GM12878 (cell line): ENCODE measurements around the gene VPS18. TPM values are rescaled to one million over a fixed set of nuclear protein-coding genes. Genes with fewer than 3 reads are reported as not detected.

Source experiments
- BHLHE40 ChIP-seq, 2 experiments: fragments of 450-650 bp in 1 of 2; IDR thresholded peaks; 2 replicates each; pipeline ENCODE4 v1.6.1; 2011 to 2017; ENCODE audit warnings: low read depth in 2 of 2, borderline replicate concordance in 1 of 2, improper control_type of control experiment in 1 of 2, low read length in 1 of 2, mild to moderate bottlenecking in 1 of 2
- CBX5 ChIP-seq: sonication (generic); IDR thresholded peaks from 2 replicates; pipeline ENCODE4 v1.6.1; 2016; ENCODE audit warnings: low read depth, moderate library complexity, mild to moderate bottlenecking, inconsistent platforms
- CEBPB ChIP-seq, 2 experiments: fragments of 150-350 bp in 1 of 2; IDR thresholded peaks; 2 replicates each; pipeline ENCODE4 v1.6.1; 2012 to 2014; ENCODE audit warnings: low read depth in 2 of 2, low read length in 2 of 2, borderline replicate concordance in 1 of 2, inconsistent platforms in 1 of 2
- CHD2 ChIP-seq: IDR thresholded peaks from 2 replicates; pipeline ENCODE4 v1.6.1; 2011; ENCODE audit warnings: low read depth, low read length, improper control_type of control experiment, borderline replicate concordance
- CREM ChIP-seq: IDR thresholded peaks from 2 replicates; pipeline ENCODE4 v1.6.1; 2014; ENCODE audit warnings: antibody characterized with exemption, low read depth
- ETV6 ChIP-seq, 2 experiments: fragments of 450-650 bp in 1 of 2; IDR thresholded peaks in 1 of 2; conservative IDR thresholded peaks in 1 of 2; 2 replicates each; pipeline ENCODE4 v1.6.1; 2014; ENCODE audit warnings: antibody characterized with exemption in 1 of 2, borderline replicate concordance in 1 of 2, low read depth in 1 of 2, mild to moderate bottlenecking in 1 of 2, moderate library complexity in 1 of 2
- FOXK2 ChIP-seq: fragments of 450-650 bp; IDR thresholded peaks from 2 replicates; pipeline ENCODE4 v1.6.1; 2017; ENCODE audit warnings: mild to moderate bottlenecking, moderate library complexity
- GABPA ChIP-seq: IDR thresholded peaks from 2 replicates; pipeline ENCODE4 v1.6.1; 2014; ENCODE audit warnings: antibody characterized with exemption, low read depth, mild to moderate bottlenecking, inconsistent platforms
- KLF5 ChIP-seq: fragments of 450-650 bp; IDR thresholded peaks from 2 replicates; pipeline ENCODE4 v1.6.1; 2014; ENCODE audit warnings: mild to moderate bottlenecking; ENCODE audit not compliant: partially characterized antibody
- MEF2A ChIP-seq: IDR thresholded peaks from 2 replicates; pipeline ENCODE4 v1.6.1; 2011; ENCODE audit warnings: low read depth, mild to moderate bottlenecking, low read length, moderate library complexity; ENCODE audit not compliant: insufficient read depth
- MTA3 ChIP-seq: IDR thresholded peaks from 2 replicates; pipeline ENCODE4 v1.6.1; 2012; ENCODE audit warnings: low read length, inconsistent platforms, borderline replicate concordance
- NFYA ChIP-seq: IDR thresholded peaks from 2 replicates; pipeline ENCODE4 v1.6.1; 2011; ENCODE audit warnings: low read depth, mild to moderate bottlenecking, low read length, improper control_type of control experiment, borderline replicate concordance
- NFYB ChIP-seq: IDR thresholded peaks from 2 replicates; pipeline ENCODE4 v1.6.1; 2011; ENCODE audit warnings: low read depth, mild to moderate bottlenecking, low read length, improper control_type of control experiment, moderate library complexity; ENCODE audit not compliant: insufficient read depth
- RB1 ChIP-seq: fragments of 450-650 bp; formaldehyde crosslinking; IDR thresholded peaks from 2 replicates; pipeline ENCODE4 v1.6.1; 2017; ENCODE audit warnings: mild to moderate bottlenecking, borderline replicate concordance
- RCOR1 ChIP-seq: conservative IDR thresholded peaks from 2 replicates; pipeline ENCODE4 v1.6.1; 2012; ENCODE audit warnings: low read depth, low read length, improper control_type of control experiment
- SMC3 ChIP-seq: IDR thresholded peaks from 2 replicates; pipeline ENCODE4 v1.6.1; 2011; ENCODE audit warnings: low read length, improper control_type of control experiment, borderline replicate concordance
- SP1 ChIP-seq: IDR thresholded peaks from one replicate; pipeline ENCODE4 v1.6.1; 2011; ENCODE audit warnings: low read depth, low read length
- STAT1 ChIP-seq: fragments of 450-650 bp; conservative IDR thresholded peaks from 2 replicates; pipeline ENCODE4 v1.6.1; 2014; ENCODE audit warnings: antibody characterized with exemption, mild to moderate bottlenecking
- polyA plus RNA-seq, 11 experiments: library from polyadenylated mRNA; depleted of rRNA in 4 of 11; unstranded in 6 of 11; stranded (reverse) in 5 of 11; fragments of >200 nt; fragmentation: Nextera tagmentation in 4 of 11; fragmentation: Illumina TruSeq in 1 of 11; extraction: Ambion mirVana in 4 of 11; extraction: Trizol in 1 of 11; gene quantifications; 1 replicate in 1 of 11; 2 replicates in 10 of 11; pipeline versions ENCODE4 v1.2.1 to v1.2.3, GENCODE V29; 2011 to 2016; ENCODE audit warnings: inconsistent platforms in 2 of 11, missing spikeins in 2 of 11, low read depth in 1 of 11
- total RNA-seq, 4 experiments: library from RNA; depleted of rRNA in 3 of 4; stranded (reverse); fragments of >200 nt in 3 of 4; fragmentation: Illumina TruSeq in 1 of 4; extraction: Trizol in 1 of 4; gene quantifications; 2 replicates each; pipeline versions ENCODE4 v1.2.1 to v1.2.3, GENCODE V29; 2013 to 2021
- TF ChIP-seq, protein P1 (sequence below): IDR thresholded peaks from 2 replicates; pipeline ENCODE4 v1.6.1; 2011; ENCODE audit warnings: low read depth, mild to moderate bottlenecking, low read length, moderate library complexity, borderline replicate concordance; ENCODE audit errors: extremely low read depth
- TF ChIP-seq, protein P2 (sequence below): IDR thresholded peaks from 2 replicates; pipeline ENCODE4 v1.6.1; 2011; ENCODE audit warnings: mild to moderate bottlenecking, low read depth, low read length, moderate library complexity; ENCODE audit not compliant: insufficient replicate concordance
- TF ChIP-seq, protein P3 (sequence below): fragments of 450-650 bp; IDR thresholded peaks from 2 replicates; pipeline ENCODE4 v1.6.1; 2018; ENCODE audit warnings: mild to moderate bottlenecking, low read depth, moderate library complexity; ENCODE audit not compliant: partially characterized antibody
- TF ChIP-seq, protein P4 (sequence below): fragments of 450-650 bp; IDR thresholded peaks from 2 replicates; pipeline ENCODE4 v1.6.1; 2018; ENCODE audit warnings: borderline replicate concordance, mild to moderate bottlenecking; ENCODE audit not compliant: partially characterized antibody

VPS18 gene
- total and polyA plus RNA-seq, 10 of the 15 experiments (the other 5 are each of a cell fraction or from before 2014, with no cell fraction given) = 0.71 to 20.4 (median 10.6) TPM

DNA sequence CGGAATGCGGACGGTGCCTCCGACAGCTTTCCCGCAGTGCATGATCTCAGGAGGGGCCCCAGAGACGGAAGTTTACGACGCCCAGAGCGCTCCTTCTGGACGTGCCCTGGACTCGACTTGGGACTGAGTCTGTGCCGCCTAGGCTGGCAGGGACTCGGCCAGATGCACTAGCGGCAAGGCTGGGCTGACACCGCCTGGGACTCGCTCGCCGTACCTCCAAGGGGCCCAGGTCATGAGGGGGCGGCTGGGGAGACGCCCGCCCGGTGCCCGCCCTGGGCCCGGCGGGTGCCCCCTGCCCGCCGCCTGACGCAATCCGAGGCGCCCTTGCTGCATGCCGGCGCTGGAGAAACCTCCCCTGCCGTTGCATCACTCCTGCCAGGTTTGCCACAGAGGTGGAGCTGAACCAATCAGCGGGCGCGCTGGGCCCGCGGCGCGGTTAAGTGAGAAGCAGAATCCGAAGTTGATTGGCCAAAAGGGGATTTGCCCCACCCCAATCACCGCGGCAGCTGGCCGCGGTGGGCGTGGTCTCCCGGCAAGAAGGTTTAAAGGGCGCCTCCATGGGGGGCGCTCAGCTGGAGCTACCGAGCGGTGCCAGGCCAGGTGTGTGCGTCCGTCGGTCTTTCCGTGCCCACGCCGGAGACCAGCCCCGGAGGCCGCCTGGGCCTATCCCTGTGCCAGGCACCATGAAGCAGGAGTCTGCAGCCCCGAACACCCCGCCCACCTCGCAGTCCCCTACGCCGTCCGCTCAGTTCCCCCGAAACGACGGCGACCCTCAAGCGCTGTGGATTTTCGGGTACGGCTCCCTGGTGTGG lies 58.9 kb downstream of the VPS18 start, which contains the start of gene CHAC1 (continued):
- TF ChIP-seq STAT1 = no peak
- TF ChIP-seq CHD2 = peak; percentile 63
- TF ChIP-seq SP1 = peak; percentile 74
- TF ChIP-seq CBX5 = no peak
- TF ChIP-seq, protein P1, sequence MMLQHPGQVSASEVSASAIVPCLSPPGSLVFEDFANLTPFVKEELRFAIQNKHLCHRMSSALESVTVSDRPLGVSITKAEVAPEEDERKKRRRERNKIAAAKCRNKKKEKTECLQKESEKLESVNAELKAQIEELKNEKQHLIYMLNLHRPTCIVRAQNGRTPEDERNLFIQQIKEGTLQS = no peak
- no peak for TF ChIP-seq GABPA
- no peak for TF ChIP-seq RCOR1
- TF ChIP-seq, protein P2, sequence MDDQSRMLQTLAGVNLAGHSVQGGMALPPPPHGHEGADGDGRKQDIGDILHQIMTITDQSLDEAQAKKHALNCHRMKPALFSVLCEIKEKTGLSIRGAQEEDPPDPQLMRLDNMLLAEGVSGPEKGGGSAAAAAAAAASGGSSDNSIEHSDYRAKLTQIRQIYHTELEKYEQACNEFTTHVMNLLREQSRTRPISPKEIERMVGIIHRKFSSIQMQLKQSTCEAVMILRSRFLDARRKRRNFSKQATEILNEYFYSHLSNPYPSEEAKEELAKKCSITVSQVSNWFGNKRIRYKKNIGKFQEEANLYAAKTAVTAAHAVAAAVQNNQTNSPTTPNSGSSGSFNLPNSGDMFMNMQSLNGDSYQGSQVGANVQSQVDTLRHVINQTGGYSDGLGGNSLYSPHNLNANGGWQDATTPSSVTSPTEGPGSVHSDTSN = no peak
- no peak for TF ChIP-seq RB1
- TF ChIP-seq ETV6 (conservative IDR thresholded peaks at IDR 0.05 in 1 of 2, IDR thresholded peaks at IDR 0.05 in 1 of 2; ENCODE audit: borderline replicate concordance in 1 of 2, low read depth in 1 of 2) = no peak
- TF ChIP-seq NFYA = no peak
- no peak for TF ChIP-seq CREM
- TF ChIP-seq, protein P3, sequence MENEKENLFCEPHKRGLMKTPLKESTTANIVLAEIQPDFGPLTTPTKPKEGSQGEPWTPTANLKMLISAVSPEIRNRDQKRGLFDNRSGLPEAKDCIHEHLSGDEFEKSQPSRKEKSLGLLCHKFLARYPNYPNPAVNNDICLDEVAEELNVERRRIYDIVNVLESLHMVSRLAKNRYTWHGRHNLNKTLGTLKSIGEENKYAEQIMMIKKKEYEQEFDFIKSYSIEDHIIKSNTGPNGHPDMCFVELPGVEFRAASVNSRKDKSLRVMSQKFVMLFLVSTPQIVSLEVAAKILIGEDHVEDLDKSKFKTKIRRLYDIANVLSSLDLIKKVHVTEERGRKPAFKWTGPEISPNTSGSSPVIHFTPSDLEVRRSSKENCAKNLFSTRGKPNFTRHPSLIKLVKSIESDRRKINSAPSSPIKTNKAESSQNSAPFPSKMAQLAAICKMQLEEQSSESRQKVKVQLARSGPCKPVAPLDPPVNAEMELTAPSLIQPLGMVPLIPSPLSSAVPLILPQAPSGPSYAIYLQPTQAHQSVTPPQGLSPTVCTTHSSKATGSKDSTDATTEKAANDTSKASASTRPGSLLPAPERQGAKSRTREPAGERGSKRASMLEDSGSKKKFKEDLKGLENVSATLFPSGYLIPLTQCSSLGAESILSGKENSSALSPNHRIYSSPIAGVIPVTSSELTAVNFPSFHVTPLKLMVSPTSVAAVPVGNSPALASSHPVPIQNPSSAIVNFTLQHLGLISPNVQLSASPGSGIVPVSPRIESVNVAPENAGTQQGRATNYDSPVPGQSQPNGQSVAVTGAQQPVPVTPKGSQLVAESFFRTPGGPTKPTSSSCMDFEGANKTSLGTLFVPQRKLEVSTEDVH = no peak
- no peak for TF ChIP-seq FOXK2
- TF ChIP-seq NFYB = peak; percentile 83
- TF ChIP-seq CEBPB (IDR thresholded peaks at IDR 0.05; ENCODE audit: borderline replicate concordance in 1 of 2, low read depth in 2 of 2, low read length in 2 of 2) = peak in 1 of 2 experiments; percentile 96; a peak in 2 of 4 replicates
- no peak for TF ChIP-seq MEF2A
- no peak for TF ChIP-seq KLF5
- TF ChIP-seq, protein P4, sequence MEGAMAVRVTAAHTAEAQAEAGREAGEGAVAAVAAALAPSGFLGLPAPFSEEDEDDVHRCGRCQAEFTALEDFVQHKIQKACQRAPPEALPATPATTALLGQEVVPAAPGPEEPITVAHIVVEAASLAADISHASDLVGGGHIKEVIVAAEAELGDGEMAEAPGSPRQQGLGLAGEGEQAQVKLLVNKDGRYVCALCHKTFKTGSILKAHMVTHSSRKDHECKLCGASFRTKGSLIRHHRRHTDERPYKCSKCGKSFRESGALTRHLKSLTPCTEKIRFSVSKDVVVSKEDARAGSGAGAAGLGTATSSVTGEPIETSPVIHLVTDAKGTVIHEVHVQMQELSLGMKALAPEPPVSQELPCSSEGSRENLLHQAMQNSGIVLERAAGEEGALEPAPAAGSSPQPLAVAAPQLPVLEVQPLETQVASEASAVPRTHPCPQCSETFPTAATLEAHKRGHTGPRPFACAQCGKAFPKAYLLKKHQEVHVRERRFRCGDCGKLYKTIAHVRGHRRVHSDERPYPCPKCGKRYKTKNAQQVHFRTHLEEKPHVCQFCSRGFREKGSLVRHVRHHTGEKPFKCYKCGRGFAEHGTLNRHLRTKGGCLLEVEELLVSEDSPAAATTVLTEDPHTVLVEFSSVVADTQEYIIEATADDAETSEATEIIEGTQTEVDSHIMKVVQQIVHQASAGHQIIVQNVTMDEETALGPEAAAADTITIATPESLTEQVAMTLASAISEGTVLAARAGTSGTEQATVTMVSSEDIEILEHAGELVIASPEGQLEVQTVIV = no peak
- no peak for TF ChIP-seq SMC3
- TF ChIP-seq MTA3 = no peak
- no peak for TF ChIP-seq BHLHE40 (IDR thresholded peaks at IDR 0.05; ENCODE audit: borderline replicate concordance in 1 of 2, low read depth in 2 of 2, low read length in 1 of 2)
